ENCODE measurements around the gene PCDH12.
A peak's percentile ranks its signal among the peaks of the same experiment; 100 is the strongest.
"Not testable (repeated sequence)": the region's sequence is repeated elsewhere in the genome, so short reads cannot be mapped to it uniquely, and the experiment has no call there.

The PCDH12 gene

DNA sequence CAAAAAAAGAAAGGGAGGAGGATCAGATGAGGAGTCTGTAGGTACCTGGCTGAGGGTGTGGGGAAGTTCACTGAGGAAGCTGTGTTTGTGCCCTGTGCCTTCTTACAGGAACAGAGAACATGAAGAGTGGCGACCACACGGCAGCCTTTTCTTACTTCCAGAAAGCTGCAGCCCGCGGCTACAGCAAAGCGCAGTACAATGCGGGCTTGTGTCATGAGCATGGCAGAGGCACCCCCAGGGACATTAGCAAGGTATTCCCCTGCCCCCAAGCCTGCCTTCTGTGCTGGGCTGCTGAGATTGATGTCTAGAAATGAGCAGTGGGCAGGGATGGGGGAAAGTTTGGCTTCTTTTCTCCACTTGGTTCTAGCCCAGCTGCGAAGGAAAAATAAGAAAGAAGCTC, 24.9 kb downstream of the PCDH12 start:
- TF ChIP-seq, protein P1, sequence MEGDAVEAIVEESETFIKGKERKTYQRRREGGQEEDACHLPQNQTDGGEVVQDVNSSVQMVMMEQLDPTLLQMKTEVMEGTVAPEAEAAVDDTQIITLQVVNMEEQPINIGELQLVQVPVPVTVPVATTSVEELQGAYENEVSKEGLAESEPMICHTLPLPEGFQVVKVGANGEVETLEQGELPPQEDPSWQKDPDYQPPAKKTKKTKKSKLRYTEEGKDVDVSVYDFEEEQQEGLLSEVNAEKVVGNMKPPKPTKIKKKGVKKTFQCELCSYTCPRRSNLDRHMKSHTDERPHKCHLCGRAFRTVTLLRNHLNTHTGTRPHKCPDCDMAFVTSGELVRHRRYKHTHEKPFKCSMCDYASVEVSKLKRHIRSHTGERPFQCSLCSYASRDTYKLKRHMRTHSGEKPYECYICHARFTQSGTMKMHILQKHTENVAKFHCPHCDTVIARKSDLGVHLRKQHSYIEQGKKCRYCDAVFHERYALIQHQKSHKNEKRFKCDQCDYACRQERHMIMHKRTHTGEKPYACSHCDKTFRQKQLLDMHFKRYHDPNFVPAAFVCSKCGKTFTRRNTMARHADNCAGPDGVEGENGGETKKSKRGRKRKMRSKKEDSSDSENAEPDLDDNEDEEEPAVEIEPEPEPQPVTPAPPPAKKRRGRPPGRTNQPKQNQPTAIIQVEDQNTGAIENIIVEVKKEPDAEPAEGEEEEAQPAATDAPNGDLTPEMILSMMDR (IDR thresholded peaks at IDR 0.05; ENCODE audit: control insufficient read depth, insufficient read depth, low read depth, low read length, missing control alignments) = no peak
- no peak overlapping the region for H3K4me3 ChIP-seq (ENCODE audit: control insufficient read depth, low read depth, low read length)
- no peak for DNase-seq (ENCODE audit: low read depth)

DNA sequence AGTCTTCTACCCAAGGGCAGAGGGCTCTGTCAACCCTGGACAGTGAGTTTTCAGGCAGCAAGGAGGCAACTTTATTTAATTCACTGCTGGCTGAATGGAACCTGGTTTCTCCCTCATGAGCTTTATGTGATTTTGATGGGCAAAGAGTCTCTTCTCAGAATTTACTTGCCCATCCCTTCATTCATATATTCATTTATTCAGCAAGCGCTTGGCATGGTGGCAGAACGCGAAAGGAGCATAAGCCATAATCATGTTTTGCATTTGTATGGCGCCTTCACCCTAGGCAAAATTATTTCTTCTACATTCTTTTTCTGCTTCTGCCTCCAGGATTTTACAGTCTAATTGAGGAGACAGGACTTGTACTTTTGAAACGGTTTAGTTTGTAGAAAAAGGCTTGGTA, 26.3 kb downstream of the PCDH12 start:
- DNase-seq (ENCODE audit: low read depth) = no peak
- TF ChIP-seq, protein P1 (IDR thresholded peaks at IDR 0.05; ENCODE audit: control insufficient read depth, insufficient read depth, low read depth, low read length, missing control alignments) = no peak
- H3K4me3 ChIP-seq (ENCODE audit: control insufficient read depth, low read depth, low read length) = no peak overlapping the region

GRCh38 chr5:141929398-141930058, 28.5 kb downstream of the PCDH12 start:
- no peak for DNase-seq (ENCODE audit: low read depth)
- H3K4me3 ChIP-seq (ENCODE audit: control insufficient read depth, low read depth, low read length) = no peak overlapping the region
- TF ChIP-seq, protein P1 (IDR thresholded peaks at IDR 0.05; ENCODE audit: control insufficient read depth, insufficient read depth, low read depth, low read length, missing control alignments) = no peak

- H3K4me3 ChIP-seq (ENCODE audit: control insufficient read depth, low read depth, low read length) = no peak overlapping the region
- TF ChIP-seq, protein P1 (IDR thresholded peaks at IDR 0.05; ENCODE audit: control insufficient read depth, insufficient read depth, low read depth, low read length, missing control alignments) = no peak
- DNase-seq (ENCODE audit: low read depth) = no peak
Measured at GRCh38 chr5:141928051-141928450, 30.0 kb downstream of the PCDH12 start.

GRCh38 chr5:141926434-141926833, 31.6 kb downstream of the PCDH12 start:
- DNase-seq (ENCODE audit: low read depth) = no peak
- H3K4me3 ChIP-seq (ENCODE audit: control insufficient read depth, low read depth, low read length) = no peak overlapping the region
- TF ChIP-seq, protein P1 (IDR thresholded peaks at IDR 0.05; ENCODE audit: control insufficient read depth, insufficient read depth, low read depth, low read length, missing control alignments) = no peak

GRCh38 chr5:141923448-141924313, 34.3 kb downstream of the PCDH12 start, which contains the start of gene DELE1:
Gene DELE1, plus strand, starts transcription at chr5:141923871. Its CDS starts 71 bp downstream, at chr5:141923942.
- peak; percentile 64 for DNase-seq (ENCODE audit: low read depth)
- TF ChIP-seq, protein P1 (IDR thresholded peaks at IDR 0.05; ENCODE audit: control insufficient read depth, insufficient read depth, low read depth, low read length, missing control alignments) = no peak
- H3K4me3 ChIP-seq (ENCODE audit: control insufficient read depth, low read depth, low read length) = peak within 1 kb of the TSS; percentile 79

DNA sequence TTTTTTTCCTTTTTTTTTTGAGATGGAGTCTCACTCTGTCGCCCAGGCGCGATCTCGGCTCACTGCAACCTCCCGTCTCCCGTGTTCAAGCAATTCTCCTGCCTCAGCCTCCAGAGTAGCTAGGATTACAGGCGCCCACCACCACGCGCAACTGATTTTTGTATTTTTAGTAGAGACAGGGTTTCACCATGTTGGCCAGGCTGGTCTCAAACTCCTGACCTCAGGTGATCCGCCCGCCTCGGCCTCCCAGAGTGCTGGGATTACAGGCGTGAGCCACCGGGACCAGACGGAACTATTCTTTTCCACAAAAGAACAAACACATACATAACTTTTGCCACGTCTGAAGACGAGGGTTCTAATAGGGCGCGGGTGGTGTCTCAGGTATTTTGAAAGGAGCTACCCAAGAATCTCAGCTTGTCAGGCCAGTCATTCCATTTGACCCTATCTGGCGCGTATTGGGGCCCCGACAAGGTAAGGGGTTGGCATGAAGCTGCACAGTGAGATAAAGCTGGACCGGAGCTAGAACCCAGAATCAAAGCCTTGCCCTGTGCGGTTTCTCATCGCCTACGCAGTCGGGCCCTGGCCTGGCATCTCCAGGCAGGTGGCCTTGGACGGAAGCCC, 35.1 kb downstream of the PCDH12 start:
- H3K4me3 ChIP-seq (ENCODE audit: control insufficient read depth, low read depth, low read length) = peak overlapping the region; percentile 79
- DNase-seq (ENCODE audit: low read depth) = not testable (repeated sequence)

Data from AG09309 (cell line).